ENCODE data around the gene SPACA4. TPM values are rescaled to one million over a fixed set of nuclear protein-coding genes. Genes with fewer than 3 reads are reported as not detected.

The SPACA4 gene
- total RNA-seq, 1 experiment from 2014 or later, result not detected

DNA sequence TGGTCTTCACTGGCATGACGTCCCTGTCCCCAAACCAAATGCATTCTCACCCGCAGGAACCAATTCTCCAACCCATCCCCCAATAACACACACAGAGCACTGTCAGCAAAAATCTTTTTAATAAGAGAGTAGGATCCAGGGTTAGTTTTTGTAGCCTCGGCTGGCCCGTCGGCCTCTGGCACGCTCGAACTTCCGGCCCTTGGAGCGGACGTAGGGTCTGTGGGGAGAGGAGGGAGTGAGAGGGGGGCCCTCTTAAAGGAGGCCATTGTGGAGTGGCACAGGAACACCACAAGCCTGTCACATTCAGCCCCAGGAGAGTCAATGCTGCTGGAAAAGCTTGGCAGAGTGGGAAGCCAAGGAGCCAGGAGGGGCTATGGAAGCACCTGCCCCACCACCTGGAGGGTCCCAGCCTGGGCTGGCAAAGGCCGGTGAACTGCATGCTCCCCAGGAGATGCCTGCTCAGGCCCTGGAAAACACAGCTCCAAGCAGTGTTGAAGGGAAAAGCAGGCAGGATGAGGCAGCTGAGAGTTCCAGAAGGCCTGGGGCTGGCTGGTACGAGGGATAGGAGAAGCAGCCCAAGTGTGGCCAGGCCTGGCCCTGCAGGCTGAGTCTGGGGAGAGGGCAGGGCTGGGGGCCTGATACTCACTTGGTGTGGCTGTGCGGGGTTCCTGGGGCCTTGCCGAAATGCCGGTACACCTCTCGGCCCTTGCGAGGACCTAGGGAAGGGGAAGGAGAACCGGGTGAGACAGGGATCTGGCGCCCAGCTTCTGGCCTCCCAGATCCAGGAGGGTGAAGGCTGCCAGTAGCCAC is 8.9 kb downstream of the SPACA4 start:
- no peaks in the 10 kb centered on the region for H3K9me3 ChIP-seq
- Mint-ChIP-seq H3K27ac (ENCODE audit: unreplicated experiment) (peak overlapping the region; percentile 98), H3K9me3 (ENCODE audit: unreplicated experiment) (no peaks in the 10 kb centered on the region), H3K4me3 (ENCODE audit: unreplicated experiment) (peak overlapping the region; percentile 96), H3K4me1 (ENCODE audit: low read depth, unreplicated experiment) (peaks cover 31% of the 10 kb centered on the region), H3K36me3 (ENCODE audit: insufficient read depth, unreplicated experiment) (peaks cover 94% of the 10 kb centered on the region), H3K27me3 (ENCODE audit: insufficient read depth, unreplicated experiment) (no peaks in the 10 kb centered on the region)
- POLR2A ChIA-PET, result no interaction called here
- DNase-seq, result no peak
- H3K4me1 ChIP-seq, result peaks cover 33% of the 10 kb centered on the region
- CTCF ChIA-PET, result no interaction called here
- no peaks in the 10 kb centered on the region for H3K27me3 ChIP-seq (replicated peaks; ENCODE audit: control insufficient read depth, insufficient read depth, low read length)
- no peak overlapping the region for H3K4me3 ChIP-seq (ENCODE audit: low read depth, low read length)
- peaks cover 13% of the 10 kb centered on the region for H3K36me3 ChIP-seq (ENCODE audit: control insufficient read depth, insufficient read depth, low read length)
- BruUV-seq (replicated peaks), result no TSS peak
- TF ChIP-seq, protein P1, sequence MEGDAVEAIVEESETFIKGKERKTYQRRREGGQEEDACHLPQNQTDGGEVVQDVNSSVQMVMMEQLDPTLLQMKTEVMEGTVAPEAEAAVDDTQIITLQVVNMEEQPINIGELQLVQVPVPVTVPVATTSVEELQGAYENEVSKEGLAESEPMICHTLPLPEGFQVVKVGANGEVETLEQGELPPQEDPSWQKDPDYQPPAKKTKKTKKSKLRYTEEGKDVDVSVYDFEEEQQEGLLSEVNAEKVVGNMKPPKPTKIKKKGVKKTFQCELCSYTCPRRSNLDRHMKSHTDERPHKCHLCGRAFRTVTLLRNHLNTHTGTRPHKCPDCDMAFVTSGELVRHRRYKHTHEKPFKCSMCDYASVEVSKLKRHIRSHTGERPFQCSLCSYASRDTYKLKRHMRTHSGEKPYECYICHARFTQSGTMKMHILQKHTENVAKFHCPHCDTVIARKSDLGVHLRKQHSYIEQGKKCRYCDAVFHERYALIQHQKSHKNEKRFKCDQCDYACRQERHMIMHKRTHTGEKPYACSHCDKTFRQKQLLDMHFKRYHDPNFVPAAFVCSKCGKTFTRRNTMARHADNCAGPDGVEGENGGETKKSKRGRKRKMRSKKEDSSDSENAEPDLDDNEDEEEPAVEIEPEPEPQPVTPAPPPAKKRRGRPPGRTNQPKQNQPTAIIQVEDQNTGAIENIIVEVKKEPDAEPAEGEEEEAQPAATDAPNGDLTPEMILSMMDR (IDR thresholded peaks at IDR 0.05; ENCODE audit: insufficient read depth in 1 of 2, low read depth in 1 of 2, low read length in 1 of 2, severe bottlenecking in 1 of 2, unreplicated experiment in 1 of 2), result no peak
- intact Hi-C loops (cut with micrococcal nuclease; ENCODE audit: unreplicated experiment), result no loop called here

DNA sequence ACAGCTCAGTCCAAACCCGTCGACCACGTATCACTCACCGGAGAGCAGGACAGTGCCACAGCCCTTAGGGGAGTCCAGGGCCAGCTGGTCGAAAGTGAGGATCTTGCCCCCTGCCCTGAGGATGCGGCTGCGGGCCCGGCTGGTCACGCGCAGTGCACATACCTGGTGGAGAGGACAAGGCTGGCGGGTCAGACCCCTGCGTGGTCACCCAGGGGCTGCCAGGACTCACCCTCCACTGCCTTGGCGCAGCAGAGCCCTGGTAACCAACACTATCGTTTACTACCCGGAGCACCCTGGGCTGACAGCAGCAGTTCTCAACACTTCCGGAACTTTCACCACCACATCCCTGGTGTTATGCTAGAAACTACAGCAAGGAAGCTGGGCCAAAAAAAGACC is 9.5 kb downstream of the SPACA4 start:
- Histone ChIP-seq H3K4me3 (ENCODE audit: low read depth, low read length) (no peak overlapping the region), H3K36me3 (ENCODE audit: control insufficient read depth, insufficient read depth, low read length) (peaks cover 13% of the 10 kb centered on the region), H3K9me3 (no peaks in the 10 kb centered on the region), H3K4me1 (peaks cover 33% of the 10 kb centered on the region), H3K27me3 (replicated peaks; ENCODE audit: control insufficient read depth, insufficient read depth, low read length) (no peaks in the 10 kb centered on the region)
- no peaks in the 10 kb centered on the region for H3K9me3 Mint-ChIP-seq (ENCODE audit: unreplicated experiment)
- H3K27ac Mint-ChIP-seq (ENCODE audit: unreplicated experiment), result peak overlapping the region; percentile 98
- ChIA-PET CTCF (no interaction called here), POLR2A (interaction anchor here (3.6 kb wide), 1 partner anchor 18 kb away, joined by 37 read pairs; no protein-coding TSS in a partner anchor)
- peaks cover 31% of the 10 kb centered on the region for H3K4me1 Mint-ChIP-seq (ENCODE audit: low read depth, unreplicated experiment)
- peaks cover 89% of the 10 kb centered on the region for H3K36me3 Mint-ChIP-seq (ENCODE audit: insufficient read depth, unreplicated experiment)
- intact Hi-C loops (cut with micrococcal nuclease; ENCODE audit: unreplicated experiment), result no loop called here
- H3K4me3 Mint-ChIP-seq (ENCODE audit: unreplicated experiment), result peak overlapping the region; percentile 96
- TF ChIP-seq, protein P1 (IDR thresholded peaks at IDR 0.05; ENCODE audit: insufficient read depth in 1 of 2, low read depth in 1 of 2, low read length in 1 of 2, severe bottlenecking in 1 of 2, unreplicated experiment in 1 of 2), result no peak
- peak in 1 of 2 experiments; percentile 40 for DNase-seq
- no peaks in the 10 kb centered on the region for H3K27me3 Mint-ChIP-seq (ENCODE audit: insufficient read depth, unreplicated experiment)
- BruUV-seq (replicated peaks), result no TSS peak

DNA sequence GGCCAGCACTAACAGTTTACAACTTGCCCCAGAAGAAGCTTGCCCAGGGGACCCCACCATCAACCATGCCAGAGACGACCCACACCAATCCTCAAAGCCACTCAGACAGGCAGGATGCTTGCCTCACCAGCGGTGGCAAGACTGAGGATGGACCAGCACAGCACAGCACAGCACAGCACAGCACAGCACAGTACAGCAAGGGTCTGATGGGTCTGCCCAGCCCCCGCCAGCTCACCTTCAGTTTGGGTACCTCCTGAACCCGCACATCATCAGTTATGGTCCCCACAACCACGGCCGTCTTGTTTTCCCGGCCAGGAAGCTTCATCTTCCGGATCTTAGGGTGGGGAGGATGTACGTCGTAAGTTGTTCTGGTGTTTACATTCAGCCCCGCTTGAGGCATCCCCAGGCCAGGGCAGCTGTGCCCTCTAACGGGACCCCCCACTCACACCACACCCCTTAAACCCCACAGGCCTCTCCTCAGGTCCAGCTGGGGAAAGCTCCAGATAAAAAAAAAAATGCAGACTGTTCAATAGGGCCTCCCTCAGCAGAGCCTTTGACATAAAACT is 10.0 kb downstream of the SPACA4 start:
- H3K27me3 Mint-ChIP-seq (ENCODE audit: insufficient read depth, unreplicated experiment), result no peaks in the 10 kb centered on the region
- TF ChIP-seq, protein P1 (IDR thresholded peaks at IDR 0.05; ENCODE audit: insufficient read depth in 1 of 2, low read depth in 1 of 2, low read length in 1 of 2, severe bottlenecking in 1 of 2, unreplicated experiment in 1 of 2), result no peak
- Histone ChIP-seq H3K4me1 (peaks cover 33% of the 10 kb centered on the region), H3K4me3 (ENCODE audit: low read depth, low read length) (no peak overlapping the region), H3K9me3 (no peaks in the 10 kb centered on the region), H3K36me3 (ENCODE audit: control insufficient read depth, insufficient read depth, low read length) (peaks cover 13% of the 10 kb centered on the region), H3K27me3 (replicated peaks; ENCODE audit: control insufficient read depth, insufficient read depth, low read length) (no peaks in the 10 kb centered on the region)
- peaks cover 83% of the 10 kb centered on the region for H3K36me3 Mint-ChIP-seq (ENCODE audit: insufficient read depth, unreplicated experiment)
- no TSS peak for BruUV-seq (replicated peaks)
- ChIA-PET CTCF (no interaction called here), POLR2A (interaction anchor here (3.6 kb wide), 1 partner anchor 17 kb away, joined by 37 read pairs; no protein-coding TSS in a partner anchor)
- H3K4me3 Mint-ChIP-seq (ENCODE audit: unreplicated experiment), result peak overlapping the region; percentile 96
- peaks cover 31% of the 10 kb centered on the region for H3K4me1 Mint-ChIP-seq (ENCODE audit: low read depth, unreplicated experiment)
- peak overlapping the region; percentile 98 for H3K27ac Mint-ChIP-seq (ENCODE audit: unreplicated experiment)
- no peak for DNase-seq
- intact Hi-C loops (cut with micrococcal nuclease; ENCODE audit: unreplicated experiment), result no loop called here
- no peaks in the 10 kb centered on the region for H3K9me3 Mint-ChIP-seq (ENCODE audit: unreplicated experiment)
